Ectodermal cell (in vitro differentiated cells): ENCODE results near the gene LCORL.
A peak's percentile ranks its signal among the peaks of the same experiment; 100 is the strongest.
"Not testable (repeated sequence)": the region's sequence is repeated elsewhere in the genome, so short reads cannot be mapped to it uniquely, and the experiment has no call there.

Experiments
- H3K27ac ChIP-seq: 2 replicates; pipeline ENCODE4 v1.7.0; 2013; ENCODE audit warnings: mild to moderate bottlenecking, low read depth, low read length; ENCODE audit not compliant: insufficient read depth, poor library complexity, severe bottlenecking
- H3K27me3 ChIP-seq: 2 replicates; pipeline ENCODE4 v1.7.0; 2013; ENCODE audit warnings: mild to moderate bottlenecking, low read length; ENCODE audit not compliant: insufficient read depth, control insufficient read depth, poor library complexity, severe bottlenecking
- H3K36me3 ChIP-seq: one replicate; pipeline ENCODE4 v1.7.0; 2013; ENCODE audit warnings: low read length; ENCODE audit not compliant: control insufficient read depth, insufficient read depth
- H3K4me1 ChIP-seq: one replicate; pipeline ENCODE4 v1.7.0; 2013; ENCODE audit warnings: low read length; ENCODE audit not compliant: control insufficient read depth, insufficient read depth
- H3K4me3 ChIP-seq: 2 replicates; pipeline ENCODE4 v1.7.0; 2013; ENCODE audit warnings: low read depth, low read length, control low read depth; ENCODE audit not compliant: insufficient read depth
- H3K9me3 ChIP-seq: 2 replicates; pipeline ENCODE4 v1.7.0; 2013; ENCODE audit warnings: mild to moderate bottlenecking, low read length, moderate library complexity; ENCODE audit not compliant: control insufficient read depth
- WGBS, 2 experiments: methylation state at CpG; one replicate each; pipeline ENCODE4 v1.1.7; 2013; ENCODE audit warnings: missing lambda C conversion rate in 2 of 2; 5-methylcytosine and 5-hydroxymethylcytosine counted together

The LCORL gene

DNA sequence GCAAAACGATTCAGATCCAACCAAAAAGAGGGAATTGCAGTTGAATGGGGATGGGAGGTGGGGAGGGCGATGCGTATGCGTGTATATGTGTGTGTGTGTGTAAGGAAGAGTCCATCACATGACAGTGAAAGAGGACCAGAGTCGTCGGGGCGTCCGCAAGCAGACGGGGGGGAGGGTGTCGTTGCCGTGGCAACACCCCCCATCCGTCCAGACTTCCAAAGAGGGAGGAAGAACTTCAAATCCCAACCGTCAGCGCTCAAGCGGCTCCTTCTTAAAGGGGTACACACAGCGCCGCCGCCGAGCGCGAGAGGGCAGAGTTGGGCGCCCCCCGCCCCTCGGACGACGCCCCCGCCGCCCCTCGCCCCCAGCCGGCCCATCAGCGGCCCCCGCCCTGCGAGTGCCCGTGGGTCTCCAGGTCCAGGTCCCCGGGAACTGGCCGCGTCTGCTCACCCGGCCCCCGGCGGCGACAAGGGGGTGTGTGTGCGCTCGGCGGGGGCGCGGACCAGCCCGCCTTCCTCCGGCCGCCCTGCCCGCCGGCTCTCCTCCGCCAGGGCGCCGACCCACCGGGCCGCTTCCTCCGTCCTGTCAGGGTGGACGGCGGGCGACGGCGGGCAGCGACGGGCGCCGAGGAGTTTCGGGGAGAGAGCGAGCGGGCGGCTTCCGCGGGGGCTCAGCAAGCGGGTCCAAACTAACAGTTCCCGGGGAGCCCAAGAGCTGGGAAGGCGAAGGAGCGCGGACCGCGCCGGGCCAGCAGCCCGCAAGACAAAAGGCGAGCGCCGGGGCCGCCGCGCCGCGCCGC lies 685 bp downstream of the LCORL start:
- peak overlapping the region; percentile 86 for H3K4me3 ChIP-seq

DNA sequence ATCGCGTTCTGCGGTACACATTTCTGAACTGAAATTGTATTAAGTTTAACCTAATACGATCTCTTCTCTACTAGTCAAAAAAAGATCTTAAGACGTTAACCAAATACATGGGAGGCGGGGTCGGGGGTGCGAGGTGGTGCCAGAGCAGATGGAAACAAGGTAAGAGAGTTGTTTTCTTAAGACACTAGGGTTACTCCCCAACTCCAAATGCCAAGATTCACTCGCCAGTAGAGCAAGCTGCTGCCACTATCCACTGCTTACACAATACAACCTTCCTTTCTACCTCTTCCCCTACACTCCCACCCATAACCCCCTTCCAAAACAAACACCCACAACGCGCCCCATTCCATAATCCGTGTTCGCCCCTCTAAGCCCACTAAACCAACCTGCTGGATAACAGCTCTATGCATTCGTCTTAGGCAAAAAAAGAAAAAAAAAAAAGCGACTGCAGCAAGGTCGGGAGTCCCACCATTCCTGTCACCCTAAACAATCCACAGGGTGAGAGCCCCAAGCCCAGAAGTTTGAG lies 1.3 kb downstream of the LCORL start:
- Histone ChIP-seq H3K9me3 (no peaks in the 10 kb centered on the region), H3K27me3 (peaks cover 21% of the 10 kb centered on the region), H3K27ac (no peak overlapping the region), H3K4me3 (peak overlapping the region; percentile 86), H3K36me3 (no peaks in the 10 kb centered on the region), H3K4me1 (peaks cover 13% of the 10 kb centered on the region)
- 11 to 12% methylated on average over 15 to 16 of the region's 16 CpGs for WGBS, 2 experiments

More for the DNA sequence above, 685 bp downstream of the LCORL start:
- Histone ChIP-seq H3K4me1 (peaks cover 13% of the 10 kb centered on the region), H3K36me3 (no peaks in the 10 kb centered on the region), H3K27ac (peak overlapping the region; percentile 96), H3K27me3 (peaks cover 21% of the 10 kb centered on the region), H3K9me3 (no peaks in the 10 kb centered on the region)
- WGBS, 2 experiments, result 0% methylated on average over 90 of the region's 90 CpGs

DNA sequence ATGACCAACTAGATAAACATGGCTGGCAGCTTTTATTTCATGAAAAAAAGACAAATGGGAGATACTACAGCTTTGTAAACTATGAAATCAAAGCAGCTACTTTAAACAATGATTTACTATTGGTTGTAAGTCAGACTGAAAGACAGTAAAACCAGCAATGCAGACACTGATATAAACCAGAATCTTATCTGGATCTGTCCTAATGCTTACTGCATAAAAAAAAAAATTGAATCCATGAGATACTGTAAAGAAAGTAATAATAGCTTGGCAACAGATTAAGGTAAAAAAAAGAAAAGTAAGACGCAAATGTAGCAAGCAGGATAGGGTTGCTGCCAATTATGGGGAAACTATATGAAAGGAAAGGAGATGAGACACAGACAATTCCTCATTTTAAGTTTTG lies 7.3 kb downstream of the LCORL start:
- 94 to 100% methylated on average over 1 of the region's 1 CpG for WGBS, 2 experiments
- H3K4me1 ChIP-seq, result no peaks in the 10 kb centered on the region
- H3K9me3 ChIP-seq, result no peaks in the 10 kb centered on the region

DNA sequence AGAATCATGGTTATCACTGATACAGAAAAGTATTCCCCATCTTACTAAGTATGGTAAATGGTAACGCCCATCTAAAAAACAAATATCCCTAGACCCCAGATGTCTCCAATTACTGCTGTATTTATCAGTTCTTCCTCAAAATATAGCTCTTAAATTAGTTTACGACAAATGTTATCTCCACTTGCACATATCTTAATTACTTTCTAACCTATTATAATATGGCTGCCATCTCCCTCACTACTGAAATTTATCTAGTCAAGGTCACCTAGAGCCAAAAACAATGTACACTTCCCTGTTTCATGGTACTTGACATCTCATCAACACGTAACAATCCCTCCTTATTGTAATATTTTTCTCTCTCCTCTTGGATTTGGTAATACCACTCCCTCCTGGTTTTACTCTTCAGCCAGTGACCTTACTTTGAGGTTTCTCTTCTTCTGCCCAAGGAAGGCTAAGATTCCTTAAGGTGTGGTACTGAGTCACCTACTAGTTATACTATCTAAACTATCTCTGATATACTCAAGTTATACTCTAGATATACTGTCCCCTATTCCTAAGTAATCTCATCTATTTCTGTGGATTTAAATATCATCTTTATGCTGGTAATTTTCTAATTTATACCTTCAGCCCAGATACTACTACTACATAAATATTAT lies 8.6 kb downstream of the LCORL start:
- 93 to 96% methylated on average over 3 of the region's 3 CpGs for WGBS, 2 experiments
- H3K36me3 ChIP-seq, result no peaks in the 10 kb centered on the region

More for the DNA sequence above, 7.3 kb downstream of the LCORL start:
- Histone ChIP-seq H3K36me3 (no peaks in the 10 kb centered on the region), H3K27me3 (no peaks in the 10 kb centered on the region), H3K27ac (no peak overlapping the region), H3K4me3 (no peak overlapping the region)

DNA sequence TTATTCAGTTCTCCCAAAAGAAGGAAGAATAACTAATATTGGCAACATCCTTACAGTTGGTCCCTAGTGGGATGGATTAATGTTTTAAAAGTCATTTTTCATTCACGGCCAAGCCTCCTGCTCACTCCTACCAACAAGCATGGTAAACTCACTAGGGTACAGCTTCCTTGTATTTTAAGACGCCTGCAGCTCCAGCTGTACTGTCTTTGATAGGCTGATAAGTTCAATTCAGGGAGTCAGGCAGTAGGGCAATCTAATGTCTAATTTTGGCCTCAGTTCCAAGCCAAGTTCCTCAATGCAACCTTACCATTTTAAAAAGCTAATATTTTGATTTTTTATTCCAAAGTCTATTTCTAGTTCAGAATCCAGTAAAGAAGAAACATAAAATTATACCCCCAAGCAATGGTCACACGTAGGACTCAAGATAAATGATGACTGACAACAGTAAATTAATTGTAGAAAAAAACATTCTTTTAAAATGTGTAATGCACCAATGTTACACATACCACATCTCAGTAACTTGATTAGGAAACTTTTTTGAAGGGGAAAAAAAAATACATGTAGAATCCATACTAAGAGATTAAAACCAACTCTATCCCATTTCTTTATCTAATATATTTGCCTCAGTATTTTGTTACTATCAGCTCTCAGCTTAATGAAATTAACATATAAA lies 9.3 kb downstream of the LCORL start:
- Histone ChIP-seq H3K36me3 (no peaks in the 10 kb centered on the region), H3K27ac (no peak overlapping the region), H3K4me3 (no peak overlapping the region), H3K9me3 (no peaks in the 10 kb centered on the region), H3K27me3 (no peaks in the 10 kb centered on the region), H3K4me1 (no peaks in the 10 kb centered on the region)
- 91 to 94% methylated on average over 2 to 3 of the region's 3 CpGs for WGBS, 2 experiments

More for the DNA sequence above, 8.6 kb downstream of the LCORL start:
- Histone ChIP-seq H3K4me1 (no peaks in the 10 kb centered on the region), H3K9me3 (no peaks in the 10 kb centered on the region), H3K27ac (no peak overlapping the region), H3K4me3 (no peak overlapping the region), H3K27me3 (no peaks in the 10 kb centered on the region)

DNA sequence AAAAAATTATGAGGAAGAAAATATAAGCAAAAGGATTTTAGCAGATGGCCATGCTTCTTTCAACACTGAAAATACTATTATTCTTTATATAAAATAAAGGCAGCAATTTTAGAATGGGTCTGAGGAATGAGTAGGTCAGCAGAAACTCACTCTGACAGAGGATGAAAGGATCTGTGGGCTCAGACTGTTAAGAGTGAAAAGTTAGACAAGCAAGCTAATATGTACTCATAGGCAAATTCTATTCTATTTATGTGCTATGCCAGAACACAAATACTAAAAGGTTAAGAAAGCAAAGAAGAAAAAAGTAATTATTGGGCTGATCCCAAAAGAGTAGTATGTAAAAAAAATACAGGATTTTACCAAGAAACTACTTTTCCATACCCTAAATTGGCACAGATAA lies 13.9 kb downstream of the LCORL start:
- H3K4me1 ChIP-seq, result no peaks in the 10 kb centered on the region
- no peaks in the 10 kb centered on the region for H3K9me3 ChIP-seq
- H3K27me3 ChIP-seq, result no peaks in the 10 kb centered on the region
- peaks cover 4% of the 10 kb centered on the region for H3K36me3 ChIP-seq
- H3K4me3 ChIP-seq, result no peak overlapping the region
- H3K27ac ChIP-seq, result no peak overlapping the region

DNA sequence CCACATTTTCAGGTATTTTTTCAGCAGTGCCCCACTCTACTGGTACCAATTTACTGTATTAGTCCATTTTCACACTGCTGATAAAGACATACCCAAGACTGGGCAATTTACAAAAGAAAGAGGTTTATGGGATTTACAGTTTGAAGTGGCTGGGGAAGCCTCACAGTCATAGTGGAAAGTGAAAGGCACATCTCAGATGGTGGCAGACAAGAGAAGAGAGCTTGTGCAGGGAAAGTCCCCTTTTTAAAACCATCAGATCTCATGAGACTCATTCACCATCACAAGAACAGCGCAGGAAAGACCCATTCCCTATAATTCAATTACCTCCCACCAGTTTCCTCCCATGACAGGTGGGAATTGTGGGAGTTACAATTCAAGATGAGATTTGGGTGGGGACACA lies 15.1 kb downstream of the LCORL start:
- H3K27me3 ChIP-seq, H3K4me1 ChIP-seq, H3K27ac ChIP-seq, H3K9me3 ChIP-seq, H3K4me3 ChIP-seq, H3K36me3 ChIP-seq: not testable (repeated sequence)
- WGBS, 2 experiments, result 86 to 89% methylated on average over 1 of the region's 1 CpG

DNA sequence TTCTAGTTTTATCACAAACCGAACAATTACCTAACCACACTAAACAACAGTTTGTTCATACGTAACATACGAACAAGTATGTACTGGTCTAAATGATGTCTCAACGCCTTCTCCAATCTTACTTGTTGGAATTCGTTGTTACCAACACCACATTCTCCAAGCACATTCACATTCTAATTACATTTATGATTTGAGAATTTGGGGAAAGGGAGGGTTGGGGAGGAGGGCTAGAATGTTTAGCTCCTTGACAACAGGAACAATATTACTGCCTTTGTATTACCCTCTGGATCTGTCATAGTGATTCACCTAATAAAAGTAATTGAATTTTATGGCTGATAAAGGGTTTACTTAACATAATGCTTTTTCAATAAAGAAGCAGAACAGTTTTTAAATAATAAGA lies 24.4 kb downstream of the LCORL start:
- Histone ChIP-seq H3K9me3 (no peaks in the 10 kb centered on the region), H3K4me1 (no peaks in the 10 kb centered on the region), H3K4me3 (no peak overlapping the region), H3K36me3 (no peaks in the 10 kb centered on the region), H3K27me3 (no peaks in the 10 kb centered on the region), H3K27ac (no peak overlapping the region)
- 93 to 98% methylated on average over 4 of the region's 5 CpGs for WGBS, 2 experiments

DNA sequence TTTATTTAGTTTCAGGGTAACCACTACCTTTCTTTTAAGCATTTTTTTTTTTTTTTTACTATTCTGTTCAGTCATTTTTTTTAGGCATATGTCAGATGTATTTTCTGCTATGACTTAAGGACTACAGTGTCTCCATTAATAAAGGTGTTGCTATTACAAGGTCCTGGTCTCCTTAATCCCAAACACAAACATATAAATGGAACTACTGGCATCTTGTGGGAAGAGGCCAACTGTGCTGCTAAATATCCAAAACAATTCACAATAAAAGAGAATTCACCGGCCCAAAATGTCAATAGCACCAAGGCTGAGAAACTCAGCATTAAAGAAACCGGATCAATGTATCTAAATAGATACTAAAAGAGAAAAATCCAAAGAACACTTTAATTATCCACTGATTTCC lies 26.4 kb downstream of the LCORL start:
- Histone ChIP-seq H3K9me3 (no peaks in the 10 kb centered on the region), H3K27me3 (no peaks in the 10 kb centered on the region), H3K36me3 (no peaks in the 10 kb centered on the region), H3K4me3 (no peak overlapping the region), H3K4me1 (no peaks in the 10 kb centered on the region), H3K27ac (no peak overlapping the region)
- 83 to 87% methylated on average over 2 of the region's 2 CpGs for WGBS, 2 experiments

DNA sequence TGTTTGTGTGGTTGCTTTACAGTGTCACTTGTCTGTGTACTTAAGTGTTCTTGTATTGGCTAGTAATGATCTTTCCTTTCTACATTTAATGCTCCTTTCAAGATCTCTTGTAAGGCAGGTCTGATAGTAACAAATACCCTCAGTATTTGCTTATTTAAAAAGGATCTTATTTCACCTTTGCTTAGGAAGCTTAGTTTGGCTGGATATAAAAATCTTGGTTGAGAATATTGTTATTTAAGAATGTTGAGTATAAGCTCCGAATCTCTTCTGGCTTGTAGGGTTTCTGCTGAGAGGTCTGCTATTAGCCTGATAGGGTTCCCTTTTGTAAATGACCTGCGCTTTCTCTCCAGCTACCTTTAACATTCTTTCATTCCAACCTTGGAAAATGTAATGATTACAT lies 35.7 kb downstream of the LCORL start:
- Histone ChIP-seq H3K36me3 (peaks cover 15% of the 10 kb centered on the region), H3K27ac (no peak overlapping the region), H3K4me3 (no peak overlapping the region), H3K27me3 (no peaks in the 10 kb centered on the region), H3K9me3 (peaks cover 11% of the 10 kb centered on the region), H3K4me1 (no peaks in the 10 kb centered on the region)
- WGBS, 2 experiments, result 100% methylated on average over 1 of the region's 2 CpGs
